Mesendoderm (in vitro differentiated cells): ENCODE results near the gene KCNA3.

ENCODE experiments used
- DNase-seq: peaks from one replicate; pipeline ENCODE4 v3.0.0; 2013
- H2AK5ac ChIP-seq: 2 replicates; pipeline ENCODE4 v1.6.1; 2013; ENCODE audit warnings: low read length, inconsistent platforms
- H2BK120ac ChIP-seq: 2 replicates; pipeline ENCODE4 v1.6.1; 2013; ENCODE audit warnings: low read depth, mild to moderate bottlenecking, low read length, moderate library complexity, mixed read lengths
- H2BK15ac ChIP-seq: replicated peaks from 2 replicates; pipeline ENCODE4 v1.6.1; 2013; ENCODE audit warnings: low read depth, mild to moderate bottlenecking, moderate library complexity
- H2BK5ac ChIP-seq: 2 replicates; pipeline ENCODE4 v1.6.1; 2013; ENCODE audit warnings: low read length, inconsistent platforms
- H3K18ac ChIP-seq: 2 replicates; pipeline ENCODE4 v1.6.1; 2013; ENCODE audit warnings: mild to moderate bottlenecking, low read length, mixed read lengths
- H3K23ac ChIP-seq: one replicate; pipeline ENCODE4 v1.6.1; 2013; ENCODE audit warnings: low read length
- H3K27ac ChIP-seq: 2 replicates; pipeline ENCODE4 v1.5.1; 2013; ENCODE audit warnings: low read depth, mild to moderate bottlenecking, inconsistent platforms, low read length, moderate library complexity
- H3K27me3 ChIP-seq: 2 replicates; pipeline ENCODE4 v1.6.1; 2013; ENCODE audit warnings: low read length, control low read depth, mild to moderate bottlenecking, inconsistent platforms; ENCODE audit not compliant: insufficient read depth, poor library complexity
- H3K36me3 ChIP-seq: 2 replicates; pipeline ENCODE4 v1.6.1; 2013; ENCODE audit warnings: low read length, inconsistent platforms; ENCODE audit not compliant: control insufficient read depth, insufficient read depth
- H3K4ac ChIP-seq: one replicate; pipeline ENCODE4 v1.6.1; 2013; ENCODE audit warnings: low read depth, mild to moderate bottlenecking, low read length, moderate library complexity
- H3K4me1 ChIP-seq: 2 replicates; pipeline ENCODE4 v1.6.1; 2013; ENCODE audit warnings: low read depth, low read length, inconsistent platforms; ENCODE audit not compliant: control insufficient read depth
- H3K4me2 ChIP-seq: 2 replicates; pipeline ENCODE4 v1.6.1; 2013; ENCODE audit warnings: low read length
- H3K4me3 ChIP-seq: 2 replicates; pipeline ENCODE4 v1.5.1; 2013; ENCODE audit warnings: mild to moderate bottlenecking, low read length
- H3K56ac ChIP-seq: one replicate; pipeline ENCODE4 v1.6.1; 2013; ENCODE audit warnings: low read length
- H3K79me1 ChIP-seq: 2 replicates; pipeline ENCODE4 v1.6.1; 2013; ENCODE audit warnings: low read length, inconsistent platforms
- H3K79me2 ChIP-seq: 2 replicates; pipeline ENCODE4 v1.6.1; 2013; ENCODE audit warnings: mild to moderate bottlenecking, low read length; ENCODE audit not compliant: control insufficient read depth, insufficient read depth
- H3K9ac ChIP-seq: 2 replicates; pipeline ENCODE4 v1.6.1; 2013; ENCODE audit warnings: low read length, inconsistent platforms
- H4K5ac ChIP-seq: one replicate; pipeline ENCODE4 v1.6.1; 2013; ENCODE audit warnings: low read length
- H4K8ac ChIP-seq: one replicate; pipeline ENCODE4 v1.6.1; 2013; ENCODE audit warnings: low read depth, mild to moderate bottlenecking, control low read depth, low read length, moderate library complexity
- WGBS: extraction: QIAGEN DNeasy Blood & Tissue Kit; methylation state at CpG from one replicate; pipeline ENCODE4 v1.1.7; 2013; ENCODE audit warnings: low lambda C conversion rate, missing lambda C conversion rate; ENCODE audit not compliant: insufficient coverage; ENCODE audit errors: extremely low coverage; 5-methylcytosine and 5-hydroxymethylcytosine counted together

KCNA3 gene

GRCh38 chr1:110636149-110636935, 38.4 kb downstream of the KCNA3 start:
- Histone ChIP-seq H3K23ac (no peak overlapping the region), H3K27me3 (no peaks in the 10 kb centered on the region), H4K5ac (no peak overlapping the region), H3K4me2 (no peak overlapping the region), H3K4me1 (no peaks in the 10 kb centered on the region), H2BK15ac (no peak overlapping the region), H3K27ac (no peak overlapping the region), H3K18ac (no peak overlapping the region), H2BK120ac (no peak overlapping the region), H4K8ac (no peak overlapping the region), H3K79me2 (no peaks in the 10 kb centered on the region), H2BK5ac (no peak overlapping the region), H3K36me3 (no peaks in the 10 kb centered on the region), H3K4me3 (no peak overlapping the region), H3K56ac (no peak overlapping the region), H2AK5ac (no peak overlapping the region), H3K4ac (no peak overlapping the region), H3K9ac (no peak overlapping the region), H3K79me1 (no peaks in the 10 kb centered on the region)
- no CpG with 5 or more reads among the region's 4 CpGs for WGBS
- DNase-seq, result no peak

GRCh38 chr1:110635434-110635833, 39.3 kb downstream of the KCNA3 start:
- Histone ChIP-seq H3K27ac (no peak overlapping the region), H3K4me1 (no peaks in the 10 kb centered on the region), H3K79me1 (no peaks in the 10 kb centered on the region), H2AK5ac (no peak overlapping the region), H3K79me2 (no peaks in the 10 kb centered on the region), H2BK120ac (no peak overlapping the region), H3K18ac (no peak overlapping the region), H3K4me3 (no peak overlapping the region), H3K23ac (no peak overlapping the region), H2BK15ac (no peak overlapping the region), H4K5ac (no peak overlapping the region), H3K4ac (no peak overlapping the region), H3K9ac (no peak overlapping the region), H3K56ac (no peak overlapping the region), H3K36me3 (no peaks in the 10 kb centered on the region), H3K27me3 (no peaks in the 10 kb centered on the region), H4K8ac (no peak overlapping the region), H3K4me2 (no peak overlapping the region), H2BK5ac (no peak overlapping the region)
- no CpG with 5 or more reads among the region's 2 CpGs for whole genome bisulfite sequencing
- DNase-seq, result no peak

- Histone ChIP-seq H2BK5ac (no peak overlapping the region), H3K27me3 (no peaks in the 10 kb centered on the region), H3K4me2 (no peak overlapping the region), H3K18ac (no peak overlapping the region), H2BK15ac (no peak overlapping the region), H3K4me3 (no peak overlapping the region), H3K27ac (no peak overlapping the region), H3K4me1 (no peaks in the 10 kb centered on the region), H3K4ac (no peak overlapping the region), H3K23ac (no peak overlapping the region), H3K79me1 (no peaks in the 10 kb centered on the region), H2BK120ac (no peak overlapping the region), H3K56ac (no peak overlapping the region), H3K79me2 (no peaks in the 10 kb centered on the region), H4K5ac (no peak overlapping the region), H2AK5ac (no peak overlapping the region), H4K8ac (no peak overlapping the region), H3K36me3 (no peaks in the 10 kb centered on the region), H3K9ac (no peak overlapping the region)
- WGBS, result no CpG with 5 or more reads among the region's 7 CpGs
- DNase-seq, result no peak
Measured at GRCh38 chr1:110634455-110635311, 40.1 kb downstream of the KCNA3 start.

- Histone ChIP-seq H3K4me2 (no peak overlapping the region), H4K8ac (no peak overlapping the region), H4K5ac (no peak overlapping the region), H2BK15ac (no peak overlapping the region), H3K9ac (no peak overlapping the region), H2BK120ac (no peak overlapping the region), H2AK5ac (no peak overlapping the region), H3K79me1 (no peaks in the 10 kb centered on the region), H3K4me1 (no peaks in the 10 kb centered on the region), H3K27me3 (no peaks in the 10 kb centered on the region), H2BK5ac (no peak overlapping the region), H3K56ac (no peak overlapping the region), H3K4me3 (no peak overlapping the region), H3K27ac (no peak overlapping the region), H3K23ac (no peak overlapping the region), H3K4ac (no peak overlapping the region), H3K18ac (no peak overlapping the region), H3K36me3 (no peaks in the 10 kb centered on the region), H3K79me2 (no peaks in the 10 kb centered on the region)
- no peak for DNase-seq
- WGBS, result no CpG with 5 or more reads among the region's 1 CpG
Measured at GRCh38 chr1:110634086-110634454, 40.7 kb downstream of the KCNA3 start.

- no peak for DNase-seq
- Histone ChIP-seq H3K27me3 (no peaks in the 10 kb centered on the region), H3K27ac (no peak overlapping the region), H3K4me1 (no peaks in the 10 kb centered on the region), H2BK120ac (no peak overlapping the region), H3K79me2 (no peaks in the 10 kb centered on the region), H3K9ac (no peak overlapping the region), H2BK15ac (no peak overlapping the region), H3K4me3 (no peak overlapping the region), H3K36me3 (no peaks in the 10 kb centered on the region), H4K8ac (no peak overlapping the region), H2BK5ac (no peak overlapping the region), H3K4ac (no peak overlapping the region), H4K5ac (no peak overlapping the region), H3K79me1 (no peaks in the 10 kb centered on the region), H3K56ac (no peak overlapping the region), H3K18ac (no peak overlapping the region), H3K23ac (no peak overlapping the region), H3K4me2 (no peak overlapping the region), H2AK5ac (no peak overlapping the region)
- WGBS, result no CpG with 5 or more reads among the region's 2 CpGs
Measured at GRCh38 chr1:110633646-110634030, 41.1 kb downstream of the KCNA3 start.
